Measurements from ENCODE around the gene PARD3B. TPM values are rescaled to one million over a fixed set of nuclear protein-coding genes. Genes with fewer than 3 reads are reported as not detected.

PARD3B gene
- total RNA-seq, 1 experiment from 2014 or later, result 6.4 TPM

DNA sequence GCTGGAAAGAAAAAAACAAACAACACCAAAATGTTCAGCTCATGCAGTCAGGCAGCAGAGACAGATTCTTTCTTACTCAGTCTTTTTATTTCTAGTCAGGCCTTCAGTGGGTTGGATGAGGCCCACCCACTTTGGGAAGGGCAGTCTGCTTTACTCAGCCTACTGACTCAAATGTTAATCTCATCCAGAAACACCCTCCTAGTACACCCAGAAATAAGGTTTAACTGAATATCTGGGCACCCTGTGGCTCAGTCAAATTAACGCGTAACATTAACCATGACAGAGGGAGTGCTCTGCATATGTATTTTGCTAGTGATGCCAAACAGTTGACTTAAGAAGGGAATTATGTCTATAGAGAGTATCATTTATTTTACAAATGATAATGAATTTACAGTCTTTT lies 401.6 kb downstream of the PARD3B start:
- Histone ChIP-seq H3K23ac (ENCODE audit: insufficient read length, low read depth, low read length) (no peak overlapping the region), H3K14ac (ENCODE audit: insufficient read depth, low read length) (no peak overlapping the region), H3K9ac (ENCODE audit: extremely low read depth, insufficient read length, low read length) (no peak overlapping the region), H4K8ac (replicated peaks; ENCODE audit: insufficient read length, low read depth, low read length) (no peak overlapping the region), H2BK120ac (ENCODE audit: low read depth, low read length, poor library complexity, severe bottlenecking) (no peak overlapping the region), H3T11ph (ENCODE audit: low read length) (no peak overlapping the region), H3K9me3 (ENCODE audit: control insufficient read depth, low read depth, low read length) (no peaks in the 10 kb centered on the region), H3K56ac (ENCODE audit: insufficient read length, low read depth, low read length) (no peak overlapping the region), H4K91ac (ENCODE audit: insufficient read length, low read depth, low read length) (no peak overlapping the region), H4K20me1 (ENCODE audit: control insufficient read depth, insufficient read depth, insufficient read length) (no peaks in the 10 kb centered on the region), H3K23me2 (ENCODE audit: insufficient read length, low read depth, low read length, poor library complexity, severe bottlenecking) (no peaks in the 10 kb centered on the region), H4K5ac (ENCODE audit: insufficient read length, low read depth, low read length) (no peak overlapping the region), H2BK20ac (ENCODE audit: low read depth, low read length, poor library complexity, severe bottlenecking) (no peak overlapping the region), H3K79me2 (ENCODE audit: insufficient read depth, low read length) (no peaks in the 10 kb centered on the region), H3K4ac (ENCODE audit: low read depth, low read length) (no peak overlapping the region), H2BK5ac (ENCODE audit: insufficient read length, low read length) (no peak overlapping the region), H3K18ac (ENCODE audit: insufficient read length, low read depth, low read length) (no peak overlapping the region), H2BK12ac (ENCODE audit: insufficient read length, low read depth, low read length) (no peak overlapping the region), H3K4me1 (ENCODE audit: insufficient read depth, low read length) (no peaks in the 10 kb centered on the region), H3K4me2 (ENCODE audit: insufficient read depth, insufficient read length, low read length) (no peak overlapping the region), H3K27me3 (ENCODE audit: insufficient read depth, low read length) (no peaks in the 10 kb centered on the region), H2BK15ac (ENCODE audit: low read depth, low read length) (no peak overlapping the region), H3K79me1 (ENCODE audit: insufficient read depth, low read depth, low read length, poor library complexity, severe bottlenecking) (no peaks in the 10 kb centered on the region), H2AK5ac (ENCODE audit: insufficient read length, low read length) (no peak overlapping the region), H3K27ac (ENCODE audit: insufficient read length, low read depth, low read length) (no peak overlapping the region), H2AFZ (ENCODE audit: low read length) (no peak overlapping the region)
- TF ChIP-seq, protein P1, sequence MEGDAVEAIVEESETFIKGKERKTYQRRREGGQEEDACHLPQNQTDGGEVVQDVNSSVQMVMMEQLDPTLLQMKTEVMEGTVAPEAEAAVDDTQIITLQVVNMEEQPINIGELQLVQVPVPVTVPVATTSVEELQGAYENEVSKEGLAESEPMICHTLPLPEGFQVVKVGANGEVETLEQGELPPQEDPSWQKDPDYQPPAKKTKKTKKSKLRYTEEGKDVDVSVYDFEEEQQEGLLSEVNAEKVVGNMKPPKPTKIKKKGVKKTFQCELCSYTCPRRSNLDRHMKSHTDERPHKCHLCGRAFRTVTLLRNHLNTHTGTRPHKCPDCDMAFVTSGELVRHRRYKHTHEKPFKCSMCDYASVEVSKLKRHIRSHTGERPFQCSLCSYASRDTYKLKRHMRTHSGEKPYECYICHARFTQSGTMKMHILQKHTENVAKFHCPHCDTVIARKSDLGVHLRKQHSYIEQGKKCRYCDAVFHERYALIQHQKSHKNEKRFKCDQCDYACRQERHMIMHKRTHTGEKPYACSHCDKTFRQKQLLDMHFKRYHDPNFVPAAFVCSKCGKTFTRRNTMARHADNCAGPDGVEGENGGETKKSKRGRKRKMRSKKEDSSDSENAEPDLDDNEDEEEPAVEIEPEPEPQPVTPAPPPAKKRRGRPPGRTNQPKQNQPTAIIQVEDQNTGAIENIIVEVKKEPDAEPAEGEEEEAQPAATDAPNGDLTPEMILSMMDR (conservative IDR thresholded peaks at IDR 0.05), result no peak
- no peak for DNase-seq
- Mint-ChIP-seq H3K4me1 (no peaks in the 10 kb centered on the region), H3K4me3 (no peak overlapping the region), H3K36me3 (ENCODE audit: insufficient read depth in 1 of 3, low read depth in 3 of 3) (peaks cover 0 to 10% (median 4%) of the 10 kb centered on the region in 3 experiments; a peak in 6 of 7 replicates), H3K27ac (no peak overlapping the region; a peak in 1 of 7 replicates), H3K9me3 (peaks cover 0 to 8% of the 10 kb centered on the region in 2 experiments; a peak in 3 of 5 replicates), H3K27me3 (ENCODE audit: low read depth) (no peaks in the 10 kb centered on the region)
- WGBS (ENCODE audit: extremely low coverage, insufficient read length, low lambda C conversion rate), result no CpG with 5 or more reads among the region's 2 CpGs

All from H9 (cell line).